ENCODE results near the gene PHF2. TPM values are rescaled to one million over a fixed set of nuclear protein-coding genes. Genes with fewer than 3 reads are reported as not detected.

The PHF2 gene
- total and polyA plus RNA-seq, 2 of the 4 experiments (the other 2 are of a cell fraction) = 5.9 to 9.5 TPM

DNA sequence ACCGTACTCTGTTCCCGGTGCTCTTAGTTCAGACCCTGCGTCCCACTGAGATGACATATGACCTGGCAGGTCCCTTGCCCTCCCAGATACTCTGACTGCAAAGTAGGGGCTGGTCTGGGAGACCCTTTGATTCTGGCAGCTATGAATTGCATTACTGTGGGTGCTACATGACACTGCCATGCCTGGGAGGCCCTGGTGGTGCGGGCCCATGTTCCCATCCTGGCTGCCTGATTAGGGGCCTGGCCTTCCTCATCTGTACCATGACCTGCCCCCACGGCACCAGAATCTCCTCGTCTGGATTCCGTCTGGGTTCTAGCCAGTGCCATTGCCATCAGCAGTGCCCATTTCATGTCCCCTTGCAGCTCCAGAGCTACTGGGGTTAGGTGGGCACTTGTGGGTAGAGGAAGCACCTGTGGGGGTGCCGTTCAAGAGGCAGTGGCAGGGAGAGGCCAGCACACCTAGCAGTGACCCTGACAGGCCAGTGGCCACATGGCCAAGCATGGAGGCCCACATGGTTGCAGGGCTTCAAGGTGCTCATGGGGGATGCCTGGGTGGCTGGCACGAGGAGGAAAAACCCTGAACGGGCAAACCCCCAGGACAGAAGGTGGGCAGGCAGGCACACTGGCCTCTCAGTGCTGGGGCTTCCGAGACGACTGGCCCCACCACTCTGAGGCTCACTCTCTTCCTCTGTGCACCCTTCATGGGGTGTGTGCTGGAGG, 69.7 kb downstream of the PHF2 start:
- in situ Hi-C loops (cut with MboI; ENCODE audit: low sequenced_read_pairs) (no loop called here), intact Hi-C loops (cut with micrococcal nuclease) (no loop called here), dilution Hi-C loops (cut with HindIII; ENCODE audit: low sequenced_read_pairs, unreplicated experiment) (no loop called here)
- TF ChIP-seq, protein P1, sequence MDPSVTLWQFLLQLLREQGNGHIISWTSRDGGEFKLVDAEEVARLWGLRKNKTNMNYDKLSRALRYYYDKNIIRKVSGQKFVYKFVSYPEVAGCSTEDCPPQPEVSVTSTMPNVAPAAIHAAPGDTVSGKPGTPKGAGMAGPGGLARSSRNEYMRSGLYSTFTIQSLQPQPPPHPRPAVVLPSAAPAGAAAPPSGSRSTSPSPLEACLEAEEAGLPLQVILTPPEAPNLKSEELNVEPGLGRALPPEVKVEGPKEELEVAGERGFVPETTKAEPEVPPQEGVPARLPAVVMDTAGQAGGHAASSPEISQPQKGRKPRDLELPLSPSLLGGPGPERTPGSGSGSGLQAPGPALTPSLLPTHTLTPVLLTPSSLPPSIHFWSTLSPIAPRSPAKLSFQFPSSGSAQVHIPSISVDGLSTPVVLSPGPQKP (IDR thresholded peaks at IDR 0.05; ENCODE audit: borderline replicate concordance, low read depth, low read length) = no peak
- TF ChIP-seq BHLHE40 (IDR thresholded peaks at IDR 0.05; ENCODE audit: low read depth, low read length) (no peak), RFX5 (IDR thresholded peaks at IDR 0.05; ENCODE audit: low read depth, low read length) (no peak)
- peaks cover 13% of the 10 kb centered on the region; the same call in 1 of the 2 replicates for H4K20me1 ChIP-seq (ENCODE audit: insufficient read depth, low read length)
- H3K27ac ChIP-seq (ENCODE audit: insufficient read depth, low read length) = no peak overlapping the region
- peaks cover 40% of the 10 kb centered on the region for H3K36me3 ChIP-seq (ENCODE audit: control insufficient read depth, insufficient read depth, low read length)
- POLR2A ChIA-PET (ENCODE audit: unreplicated experiment) = no interaction called here
- DNase-seq = no peak
- H3K9ac ChIP-seq (ENCODE audit: low read depth, low read length) = no peak overlapping the region
- peaks cover 0 to 20% of the 10 kb centered on the region in 2 experiments; a peak in 3 of 4 replicates for H3K79me1 ChIP-seq (ENCODE audit: low read depth in 1 of 2, low read length in 2 of 2)
- no peak for ATAC-seq (ENCODE audit: low read depth)
- H3K4me3 ChIP-seq (ENCODE audit: insufficient read depth, low read depth, low read length) = no peak overlapping the region
- H3K23ac ChIP-seq (ENCODE audit: low read depth, low read length) = no peak overlapping the region
- H3K9me3 ChIP-seq (ENCODE audit: control insufficient read depth, insufficient read depth, low read length) = no peaks in the 10 kb centered on the region
- H2AK5ac ChIP-seq (ENCODE audit: low read depth, low read length) = no peak overlapping the region
- no peak overlapping the region for H2AFZ ChIP-seq (replicated peaks; ENCODE audit: low read length, poor library complexity)
- H4K8ac ChIP-seq (ENCODE audit: low read depth in 2 of 2, low read length in 2 of 2) = no peak overlapping the region
- BruUV-seq (replicated peaks) = no TSS peak
- no peak overlapping the region for H2AK9ac ChIP-seq (replicated peaks; ENCODE audit: low read depth, low read length, poor library complexity)
- no peak overlapping the region for H2BK15ac ChIP-seq (ENCODE audit: low read depth, low read length)
- no peak overlapping the region for H2BK120ac ChIP-seq (ENCODE audit: low read depth, low read length)
- H3K18ac ChIP-seq (ENCODE audit: low read depth, low read length) = no peak overlapping the region
- peaks cover 18% of the 10 kb centered on the region for H3K9me1 ChIP-seq (ENCODE audit: insufficient read depth, low read length)
- H3K4me1 ChIP-seq (ENCODE audit: control insufficient read depth, insufficient read depth, low read length) = peaks cover 3% of the 10 kb centered on the region; the same call in 1 of the 2 replicates
- WGBS, 2 experiments (ENCODE audit: extremely low coverage in 2 of 2, insufficient read length in 1 of 2) = 100% methylated on average over 3 of the region's 12 CpGs; no CpG with 5 or more reads in 1 of the 2 experiments
- no peak overlapping the region for H3K14ac ChIP-seq (replicated peaks; ENCODE audit: low read depth, low read length)
- no peak overlapping the region for H4K5ac ChIP-seq (ENCODE audit: low read depth, low read length)
- CTCF ChIA-PET = no interaction called here
- H3K4me2 ChIP-seq (ENCODE audit: low read depth, low read length) = no peak overlapping the region
- H3K27me3 ChIP-seq (ENCODE audit: control insufficient read depth, insufficient read depth, low read length) = no peaks in the 10 kb centered on the region
- no peak overlapping the region for H3K4ac ChIP-seq (ENCODE audit: low read depth, low read length)
- H2BK5ac ChIP-seq (ENCODE audit: low read depth, low read length, poor library complexity, severe bottlenecking) = no peak overlapping the region
- H2BK20ac ChIP-seq (ENCODE audit: low read depth, low read length) = no peak overlapping the region
- no peak overlapping the region for H3K56ac ChIP-seq (ENCODE audit: extremely low read depth, insufficient read depth, low read length)
- no peak overlapping the region for H4K91ac ChIP-seq (ENCODE audit: insufficient read depth, low read depth, low read length)
